ENCODE measurements around the gene MAD1L1.
A peak's percentile ranks its signal among the peaks of the same experiment; 100 is the strongest.

MAD1L1 gene

DNA sequence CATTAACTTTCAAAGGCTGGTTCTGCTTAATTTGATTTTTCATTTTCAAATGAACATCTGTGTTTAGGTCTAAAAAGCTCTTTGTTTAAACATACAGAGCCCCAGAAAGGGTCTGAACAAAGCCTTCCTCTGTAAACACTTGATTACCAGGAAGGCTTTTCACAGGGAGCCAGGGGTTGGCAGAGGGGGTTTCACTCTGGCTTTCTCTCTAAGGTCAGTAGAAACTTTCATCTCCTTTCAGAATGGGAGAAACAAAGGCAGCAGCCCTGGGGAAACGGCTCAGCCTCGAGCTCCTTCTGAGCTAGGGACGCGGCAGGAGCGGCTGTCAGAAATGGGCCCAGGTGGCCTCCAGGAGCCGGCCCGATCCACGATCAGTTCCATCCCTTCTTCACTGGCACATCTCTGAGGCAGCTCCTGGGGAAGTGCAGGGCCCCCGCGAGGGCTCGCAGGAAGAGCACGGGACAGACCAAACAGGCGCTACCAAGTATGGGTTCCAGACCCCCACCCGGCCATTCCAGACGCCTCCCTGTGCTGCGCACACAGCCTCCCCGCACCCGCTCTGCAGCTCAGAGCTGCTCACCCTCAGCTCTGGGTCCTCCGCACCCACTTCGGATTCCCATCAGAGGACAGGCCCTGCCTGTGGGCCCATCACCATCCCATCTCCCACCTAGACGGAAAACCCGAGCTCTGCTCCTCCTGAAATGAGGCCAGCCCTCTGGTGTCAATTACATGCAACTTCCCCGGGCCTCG lies 124.1 kb downstream of the MAD1L1 start:
- peak overlapping the region; percentile 12 for H2BK12ac ChIP-seq (ENCODE audit: low read length)
- H4K8ac ChIP-seq (ENCODE audit: low read depth, low read length), result no peak overlapping the region
- H3K14ac ChIP-seq (ENCODE audit: low read length), result no peak overlapping the region
- H2BK120ac ChIP-seq (ENCODE audit: insufficient read depth, low read length, poor library complexity), result no peak overlapping the region
- peaks cover 3% of the 10 kb centered on the region for H3K79me2 ChIP-seq (ENCODE audit: control insufficient read depth, insufficient read depth, low read length, poor library complexity)
- no CpG with 5 or more reads among the region's 24 CpGs for WGBS (ENCODE audit: extremely low coverage, insufficient coverage, insufficient read length)
- H3K4me3 ChIP-seq (ENCODE audit: low read depth, low read length), result no peak overlapping the region
- H3K4me2 ChIP-seq (ENCODE audit: low read length), result no peak overlapping the region
- no peak overlapping the region for H2AFZ ChIP-seq (ENCODE audit: insufficient read depth, low read length, poor library complexity)
- H2BK5ac ChIP-seq (ENCODE audit: low read depth, low read length, poor library complexity), result no peak overlapping the region
- H3K4me1 ChIP-seq (ENCODE audit: control insufficient read depth in 1 of 2, insufficient read depth in 2 of 2, low read length in 2 of 2), result peaks cover 32 to 34% of the 10 kb centered on the region in 2 experiments
- H4K12ac ChIP-seq (ENCODE audit: low read depth, low read length), result no peak overlapping the region
- no peak overlapping the region for H2AK5ac ChIP-seq (ENCODE audit: low read length)
- no peak overlapping the region for H3K9ac ChIP-seq (ENCODE audit: low read length)
- no peaks in the 10 kb centered on the region for H3K27me3 ChIP-seq (ENCODE audit: insufficient read depth, low read length)
- H3K23ac ChIP-seq (ENCODE audit: low read length), result no peak overlapping the region
- no peaks in the 10 kb centered on the region for H3K36me3 ChIP-seq (ENCODE audit: control insufficient read depth in 1 of 2, insufficient read depth in 2 of 2, low read length in 2 of 2)
- no peak for DNase-seq
- H4K91ac ChIP-seq (ENCODE audit: low read depth, low read length), result no peak overlapping the region
- H3K27ac ChIP-seq (ENCODE audit: low read depth, low read length), result no peak overlapping the region
- H3K4ac ChIP-seq (ENCODE audit: low read depth, low read length), result no peak overlapping the region
- H3K18ac ChIP-seq (ENCODE audit: low read length), result no peak overlapping the region
- peaks cover 10% of the 10 kb centered on the region for H3K79me1 ChIP-seq (ENCODE audit: low read length)
- H3K9me3 ChIP-seq (ENCODE audit: insufficient read depth, low read depth, low read length), result no peaks in the 10 kb centered on the region

- WGBS (ENCODE audit: extremely low coverage, insufficient coverage, insufficient read length), result no CpG with 5 or more reads among the region's 9 CpGs
- no peak overlapping the region for H3K14ac ChIP-seq (ENCODE audit: low read length)
- no peak overlapping the region for H3K4ac ChIP-seq (ENCODE audit: low read depth, low read length)
- H3K27me3 ChIP-seq (ENCODE audit: insufficient read depth, low read length), result no peaks in the 10 kb centered on the region
- H2BK120ac ChIP-seq (ENCODE audit: insufficient read depth, low read length, poor library complexity), result no peak overlapping the region
- peaks cover 30 to 33% of the 10 kb centered on the region in 2 experiments for H3K4me1 ChIP-seq (ENCODE audit: control insufficient read depth in 1 of 2, insufficient read depth in 2 of 2, low read length in 2 of 2)
- no peak overlapping the region for H3K18ac ChIP-seq (ENCODE audit: low read length)
- no peak overlapping the region for H4K8ac ChIP-seq (ENCODE audit: low read depth, low read length)
- no peak for DNase-seq
- H2BK5ac ChIP-seq (ENCODE audit: low read depth, low read length, poor library complexity), result no peak overlapping the region
- no peak overlapping the region for H2AK5ac ChIP-seq (ENCODE audit: low read length)
- H3K9me3 ChIP-seq (ENCODE audit: insufficient read depth, low read depth, low read length), result no peaks in the 10 kb centered on the region
- no peak overlapping the region for H3K4me2 ChIP-seq (ENCODE audit: low read length)
- H3K79me2 ChIP-seq (ENCODE audit: control insufficient read depth, insufficient read depth, low read length, poor library complexity), result peaks cover 3% of the 10 kb centered on the region
- H4K12ac ChIP-seq (ENCODE audit: low read depth, low read length), result no peak overlapping the region
- no peak overlapping the region for H2BK12ac ChIP-seq (ENCODE audit: low read length)
- H3K9ac ChIP-seq (ENCODE audit: low read length), result no peak overlapping the region
- no peak overlapping the region for H4K91ac ChIP-seq (ENCODE audit: low read depth, low read length)
- H3K27ac ChIP-seq (ENCODE audit: low read depth, low read length), result no peak overlapping the region
- H3K36me3 ChIP-seq (ENCODE audit: control insufficient read depth in 1 of 2, insufficient read depth in 2 of 2, low read length in 2 of 2), result no peaks in the 10 kb centered on the region
- H3K79me1 ChIP-seq (ENCODE audit: low read length), result peaks cover 10% of the 10 kb centered on the region
- H2AFZ ChIP-seq (ENCODE audit: insufficient read depth, low read length, poor library complexity), result no peak overlapping the region
- H3K4me3 ChIP-seq (ENCODE audit: low read depth, low read length), result no peak overlapping the region
- H3K23ac ChIP-seq (ENCODE audit: low read length), result no peak overlapping the region
Observed at GRCh38 chr7:2108071-2108455, 124.7 kb downstream of the MAD1L1 start.

DNA sequence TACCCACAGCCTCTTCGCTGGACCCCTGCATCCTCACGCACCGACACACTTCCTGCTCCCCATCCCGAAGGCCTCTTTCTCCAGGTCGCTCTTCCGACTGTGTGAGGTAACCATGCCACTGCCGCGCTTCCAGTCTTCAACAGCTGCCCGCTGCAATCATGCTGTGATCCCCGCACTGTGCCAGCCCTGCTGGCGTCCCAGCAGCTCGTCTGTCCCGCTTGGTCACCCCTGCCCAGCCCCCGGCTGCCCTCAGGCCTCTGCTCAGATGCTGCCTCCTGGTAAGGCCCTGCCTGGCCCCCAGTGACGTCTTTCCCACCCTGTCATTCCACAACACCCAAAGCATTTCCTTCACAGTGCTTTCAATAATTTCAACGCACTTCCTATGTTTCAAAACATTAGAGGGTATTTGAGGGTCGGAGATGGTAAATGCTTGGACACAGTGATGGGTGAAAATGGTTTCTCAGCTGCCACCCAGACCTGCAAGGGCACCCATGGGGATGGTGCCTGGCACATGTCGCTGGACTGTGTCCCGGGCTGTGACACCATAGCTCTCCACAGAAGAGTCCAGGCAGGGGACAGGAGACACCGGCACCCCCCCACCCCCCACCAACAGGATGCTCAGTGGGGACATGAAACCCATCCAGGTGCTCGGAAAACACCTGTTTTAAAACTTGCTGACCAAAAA lies 125.2 kb downstream of the MAD1L1 start:
- H3K9ac ChIP-seq (ENCODE audit: low read length), result no peak overlapping the region
- H3K79me1 ChIP-seq (ENCODE audit: low read length), result peaks cover 10% of the 10 kb centered on the region
- H3K27ac ChIP-seq (ENCODE audit: low read depth, low read length), result no peak overlapping the region
- H2BK12ac ChIP-seq (ENCODE audit: low read length), result no peak overlapping the region
- no peak overlapping the region for H3K18ac ChIP-seq (ENCODE audit: low read length)
- no peak overlapping the region for H3K4me3 ChIP-seq (ENCODE audit: low read depth, low read length)
- peaks cover 1% of the 10 kb centered on the region for H3K9me3 ChIP-seq (ENCODE audit: insufficient read depth, low read depth, low read length)
- no peak for DNase-seq
- H3K4me2 ChIP-seq (ENCODE audit: low read length), result no peak overlapping the region
- H4K91ac ChIP-seq (ENCODE audit: low read depth, low read length), result no peak overlapping the region
- no CpG with 5 or more reads among the region's 21 CpGs for WGBS (ENCODE audit: extremely low coverage, insufficient coverage, insufficient read length)
- peaks cover 3% of the 10 kb centered on the region for H3K79me2 ChIP-seq (ENCODE audit: control insufficient read depth, insufficient read depth, low read length, poor library complexity)
- peaks cover 0 to 3% of the 10 kb centered on the region in 2 experiments for H3K36me3 ChIP-seq (ENCODE audit: control insufficient read depth in 1 of 2, insufficient read depth in 2 of 2, low read length in 2 of 2)
- no peak overlapping the region for H3K4ac ChIP-seq (ENCODE audit: low read depth, low read length)
- no peak overlapping the region for H2BK5ac ChIP-seq (ENCODE audit: low read depth, low read length, poor library complexity)
- peaks cover 27 to 31% of the 10 kb centered on the region in 2 experiments for H3K4me1 ChIP-seq (ENCODE audit: control insufficient read depth in 1 of 2, insufficient read depth in 2 of 2, low read length in 2 of 2)
- H3K14ac ChIP-seq (ENCODE audit: low read length), result no peak overlapping the region
- H2AFZ ChIP-seq (ENCODE audit: insufficient read depth, low read length, poor library complexity), result no peak overlapping the region
- H3K23ac ChIP-seq (ENCODE audit: low read length), result no peak overlapping the region
- no peak overlapping the region for H2BK120ac ChIP-seq (ENCODE audit: insufficient read depth, low read length, poor library complexity)
- H2AK5ac ChIP-seq (ENCODE audit: low read length), result no peak overlapping the region
- H4K8ac ChIP-seq (ENCODE audit: low read depth, low read length), result no peak overlapping the region
- no peaks in the 10 kb centered on the region for H3K27me3 ChIP-seq (ENCODE audit: insufficient read depth, low read length)
- no peak overlapping the region for H4K12ac ChIP-seq (ENCODE audit: low read depth, low read length)

DNA sequence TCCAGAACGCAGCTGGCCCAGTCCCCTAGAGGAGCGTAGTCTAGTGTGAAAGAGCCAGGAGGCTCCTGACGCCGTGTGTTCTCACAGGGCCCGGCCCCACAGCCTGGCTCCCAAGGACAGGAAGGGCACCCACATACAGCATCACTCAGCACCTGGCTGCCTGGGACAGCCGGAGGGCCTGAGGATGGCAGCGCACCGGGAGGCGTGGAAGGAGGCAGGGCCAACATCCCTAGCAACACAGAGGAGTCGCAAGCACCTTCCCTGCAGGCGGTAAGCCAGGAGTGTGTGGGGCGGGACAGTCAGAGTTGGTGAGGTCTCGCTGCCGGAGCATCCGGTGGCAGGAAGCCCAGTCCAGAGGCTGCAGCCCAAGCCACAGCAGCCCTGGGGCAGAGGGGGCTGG lies 125.8 kb downstream of the MAD1L1 start:
- H4K12ac ChIP-seq (ENCODE audit: low read depth, low read length), result no peak overlapping the region

More for the DNA sequence above, 125.8 kb downstream of the MAD1L1 start:
- H3K18ac ChIP-seq (ENCODE audit: low read length), result no peak overlapping the region
- H2BK12ac ChIP-seq (ENCODE audit: low read length), result no peak overlapping the region
- H3K4me2 ChIP-seq (ENCODE audit: low read length), result no peak overlapping the region
- H2AK5ac ChIP-seq (ENCODE audit: low read length), result no peak overlapping the region
- peaks cover 10% of the 10 kb centered on the region for H3K79me1 ChIP-seq (ENCODE audit: low read length)
- peaks cover 3% of the 10 kb centered on the region for H3K79me2 ChIP-seq (ENCODE audit: control insufficient read depth, insufficient read depth, low read length, poor library complexity)
- H4K91ac ChIP-seq (ENCODE audit: low read depth, low read length), result no peak overlapping the region
- no peak overlapping the region for H4K8ac ChIP-seq (ENCODE audit: low read depth, low read length)
- no peak overlapping the region for H3K4ac ChIP-seq (ENCODE audit: low read depth, low read length)
- peaks cover 6% of the 10 kb centered on the region for H3K9me3 ChIP-seq (ENCODE audit: insufficient read depth, low read depth, low read length)
- no peak overlapping the region for H2BK120ac ChIP-seq (ENCODE audit: insufficient read depth, low read length, poor library complexity)
- H3K14ac ChIP-seq (ENCODE audit: low read length), result no peak overlapping the region
- DNase-seq, result peak in 1 of 2 donors; percentile 9
- H3K4me3 ChIP-seq (ENCODE audit: low read depth, low read length), result no peak overlapping the region
- H3K36me3 ChIP-seq (ENCODE audit: control insufficient read depth in 1 of 2, insufficient read depth in 2 of 2, low read length in 2 of 2), result peaks cover 0 to 3% of the 10 kb centered on the region in 2 experiments
- no peaks in the 10 kb centered on the region for H3K27me3 ChIP-seq (ENCODE audit: insufficient read depth, low read length)
- peaks cover 25 to 28% of the 10 kb centered on the region in 2 experiments for H3K4me1 ChIP-seq (ENCODE audit: control insufficient read depth in 1 of 2, insufficient read depth in 2 of 2, low read length in 2 of 2)
- no peak overlapping the region for H3K27ac ChIP-seq (ENCODE audit: low read depth, low read length)
- H3K9ac ChIP-seq (ENCODE audit: low read length), result no peak overlapping the region
- H2AFZ ChIP-seq (ENCODE audit: insufficient read depth, low read length, poor library complexity), result no peak overlapping the region
- WGBS (ENCODE audit: extremely low coverage, insufficient coverage, insufficient read length), result no CpG with 5 or more reads among the region's 15 CpGs
- no peak overlapping the region for H2BK5ac ChIP-seq (ENCODE audit: low read depth, low read length, poor library complexity)
- no peak overlapping the region for H3K23ac ChIP-seq (ENCODE audit: low read length)

Measured in trophoblast cell (in vitro differentiated cells and primary cell).